Measurements from ENCODE around the gene MAML1.
"Not testable (repeated sequence)": the region's sequence is repeated elsewhere in the genome, so short reads cannot be mapped to it uniquely, and the experiment has no call there.

Gene MAML1

DNA sequence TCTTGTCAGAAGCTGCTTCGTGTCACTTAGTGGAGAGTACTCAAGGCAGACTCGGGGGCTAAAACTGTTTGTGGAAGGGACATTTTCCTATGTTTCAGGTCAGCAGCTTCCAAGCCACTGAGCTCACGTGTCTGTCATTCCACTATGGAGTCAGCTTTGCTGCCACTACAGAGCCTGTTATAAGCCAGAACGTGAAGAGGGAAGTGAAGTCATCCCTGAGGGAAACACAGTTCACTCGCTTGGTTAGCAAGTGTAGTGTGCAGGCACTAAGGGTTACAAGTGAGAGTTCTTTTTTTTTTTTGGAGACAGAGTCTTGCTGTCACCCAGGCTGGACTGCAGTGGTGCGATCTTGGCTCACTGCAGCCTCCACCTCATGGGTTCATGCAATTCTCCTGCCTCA, 36.6 kb downstream of the MAML1 start:
- DNase-seq (ENCODE audit: low read depth) = no peak

DNA sequence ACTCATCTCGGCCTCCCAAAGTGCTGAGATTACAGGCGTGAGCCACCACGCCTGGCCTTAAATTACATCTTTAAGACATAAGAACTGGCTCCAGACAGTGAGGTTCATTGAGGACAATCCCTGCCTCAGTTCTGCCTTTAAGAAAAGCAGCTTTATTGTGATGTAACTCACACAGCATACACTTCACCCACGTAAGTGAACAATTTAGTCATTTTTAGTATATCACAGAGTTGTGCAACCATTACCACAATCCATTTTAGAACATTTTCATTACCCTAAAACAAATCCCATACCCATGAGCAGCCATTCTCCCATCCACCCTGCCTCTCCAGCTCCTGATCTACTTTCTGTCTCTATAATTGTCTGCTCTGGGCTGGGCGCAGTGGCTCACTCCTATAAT, 37.2 kb downstream of the MAML1 start:
- DNase-seq (ENCODE audit: low read depth) = no peak

DNA sequence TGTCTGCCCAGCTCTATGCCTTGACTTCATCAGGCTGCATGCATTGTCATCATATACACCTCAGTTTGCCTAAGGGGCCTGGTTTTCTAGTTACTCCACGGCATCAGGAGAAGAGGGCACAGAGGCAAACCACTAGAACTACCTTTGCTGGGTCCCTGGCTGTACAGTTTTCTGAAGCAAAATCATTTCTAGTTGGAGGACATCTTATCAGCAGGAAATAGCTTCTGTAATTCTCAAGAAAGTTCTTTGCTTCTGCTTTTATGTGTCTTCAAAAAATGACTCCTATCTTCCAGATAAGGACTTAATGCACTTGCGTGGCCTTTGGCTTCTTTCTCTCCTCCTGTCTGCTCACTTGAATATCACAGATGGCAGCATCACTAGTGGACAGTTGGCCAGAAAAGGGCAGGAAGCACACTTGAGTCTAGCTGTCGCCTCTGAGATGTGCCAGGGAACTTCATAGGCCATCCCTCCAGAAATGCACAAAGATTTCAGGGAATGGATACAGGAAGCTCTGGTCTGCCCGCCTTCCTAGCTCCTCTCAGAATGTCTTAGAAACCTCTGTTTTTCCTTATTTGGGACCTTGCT, 38.8 kb downstream of the MAML1 start:
- no peak for DNase-seq (ENCODE audit: low read depth)

GRCh38 chr5:179772351-179772750, 39.7 kb downstream of the MAML1 start:
- DNase-seq (ENCODE audit: low read depth) = no peak

GRCh38 chr5:179773686-179774040, 41.0 kb downstream of the MAML1 start:
- no peak for DNase-seq (ENCODE audit: low read depth)

GRCh38 chr5:179774442-179774841, 41.8 kb downstream of the MAML1 start:
- DNase-seq (ENCODE audit: low read depth) = no peak

DNA sequence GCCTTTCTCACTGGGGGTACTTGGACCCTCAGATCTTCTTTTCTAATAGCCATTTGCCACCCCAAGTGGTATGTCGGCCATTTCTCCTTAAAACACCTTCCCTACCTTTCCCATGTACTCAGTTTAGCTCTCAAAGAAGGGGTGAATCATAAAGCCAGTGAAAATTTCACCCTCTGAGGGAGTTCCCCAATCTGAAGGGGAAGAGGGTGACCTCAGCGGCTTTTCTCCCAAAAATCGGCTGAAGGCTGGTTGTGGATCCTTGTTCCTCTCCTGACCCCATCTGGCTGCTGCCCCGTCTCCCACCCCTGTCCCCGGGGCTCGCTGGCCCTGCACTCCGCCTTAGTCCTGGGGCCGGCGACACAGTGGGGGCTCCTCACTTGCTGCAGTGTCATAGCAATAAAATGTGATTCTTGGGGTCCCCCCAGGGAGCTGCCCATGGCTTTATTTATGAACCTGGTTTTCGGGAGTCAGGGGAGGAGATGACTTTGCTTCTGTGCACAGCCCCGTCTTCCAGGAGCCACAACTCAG, 43.9 kb downstream of the MAML1 start:
- no peak for DNase-seq (ENCODE audit: low read depth)

DNA sequence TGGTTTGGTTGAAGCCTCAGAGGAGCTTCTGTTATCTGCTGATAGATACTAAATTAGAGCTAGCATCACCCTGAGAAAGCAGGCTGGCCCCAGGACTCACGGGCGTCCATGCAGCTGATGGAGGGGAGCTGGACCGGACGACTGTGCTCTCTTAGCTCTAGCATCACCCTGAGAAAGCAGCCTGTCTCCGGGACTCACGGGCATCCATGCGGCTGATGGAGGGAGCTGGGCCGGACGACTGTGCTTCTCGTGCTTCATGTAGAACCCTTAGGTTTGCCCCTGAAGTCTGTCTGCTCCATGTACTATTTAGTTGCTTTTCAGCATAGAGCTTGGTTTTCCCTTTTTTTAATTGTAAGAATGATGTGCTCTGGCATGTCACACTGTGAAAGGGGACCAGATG, 44.8 kb downstream of the MAML1 start:
- DNase-seq (ENCODE audit: low read depth) = no peak

DNA sequence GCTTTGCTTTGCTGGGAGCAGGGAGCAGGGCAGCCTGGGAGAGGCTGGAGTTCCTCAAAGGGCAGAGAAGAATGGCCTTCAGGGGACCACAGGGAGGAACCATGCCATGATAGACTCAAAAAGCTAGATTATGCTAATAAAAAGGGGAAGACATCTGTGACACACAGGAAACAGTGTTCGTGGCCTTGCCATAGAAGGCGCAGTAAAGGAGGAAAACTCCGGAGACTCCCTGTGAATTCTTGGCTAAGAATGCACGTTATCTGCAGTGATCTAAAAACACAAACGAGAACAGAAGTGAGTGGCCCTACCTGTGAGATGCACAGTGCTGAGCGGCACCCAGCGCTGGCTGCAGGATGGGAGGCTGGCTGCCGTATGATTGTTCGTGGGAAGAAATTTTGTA, 45.3 kb downstream of the MAML1 start:
- no peak for DNase-seq (ENCODE audit: low read depth)

DNA sequence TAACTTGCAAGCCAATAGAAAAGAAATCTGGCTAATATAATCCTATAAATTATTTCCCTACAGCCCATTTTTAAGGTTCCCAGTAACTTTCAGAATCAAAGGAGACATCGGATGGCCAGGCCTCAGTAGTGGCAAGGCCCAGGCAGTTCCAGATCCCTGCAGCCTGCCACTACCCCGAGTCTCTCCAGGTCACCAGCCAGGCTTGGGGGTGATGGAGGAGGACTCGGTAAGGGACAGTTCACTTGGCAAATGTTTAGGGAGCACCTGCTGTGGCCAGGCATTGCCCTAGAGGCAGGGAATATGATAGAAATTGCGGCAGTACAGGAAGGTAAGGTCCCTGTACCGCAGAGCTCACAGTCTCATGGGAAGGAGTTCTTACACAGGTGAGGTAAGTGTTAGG, 46.0 kb downstream of the MAML1 start:
- no peak for DNase-seq (ENCODE audit: low read depth)

- no peak for DNase-seq (ENCODE audit: low read depth)
Measured at GRCh38 chr5:179779826-179780225, 47.2 kb downstream of the MAML1 start.

- DNase-seq (ENCODE audit: low read depth) = no peak
Measured at GRCh38 chr5:179780362-179780761, 47.7 kb downstream of the MAML1 start.

- DNase-seq (ENCODE audit: low read depth) = no peak
Measured at GRCh38 chr5:179781846-179782245, 49.2 kb downstream of the MAML1 start.

- no peak for DNase-seq (ENCODE audit: low read depth)
Measured at GRCh38 chr5:179783128-179783527, 50.5 kb downstream of the MAML1 start.

- DNase-seq (ENCODE audit: low read depth) = no peak
Measured at GRCh38 chr5:179786861-179787260, 54.2 kb downstream of the MAML1 start.

DNA sequence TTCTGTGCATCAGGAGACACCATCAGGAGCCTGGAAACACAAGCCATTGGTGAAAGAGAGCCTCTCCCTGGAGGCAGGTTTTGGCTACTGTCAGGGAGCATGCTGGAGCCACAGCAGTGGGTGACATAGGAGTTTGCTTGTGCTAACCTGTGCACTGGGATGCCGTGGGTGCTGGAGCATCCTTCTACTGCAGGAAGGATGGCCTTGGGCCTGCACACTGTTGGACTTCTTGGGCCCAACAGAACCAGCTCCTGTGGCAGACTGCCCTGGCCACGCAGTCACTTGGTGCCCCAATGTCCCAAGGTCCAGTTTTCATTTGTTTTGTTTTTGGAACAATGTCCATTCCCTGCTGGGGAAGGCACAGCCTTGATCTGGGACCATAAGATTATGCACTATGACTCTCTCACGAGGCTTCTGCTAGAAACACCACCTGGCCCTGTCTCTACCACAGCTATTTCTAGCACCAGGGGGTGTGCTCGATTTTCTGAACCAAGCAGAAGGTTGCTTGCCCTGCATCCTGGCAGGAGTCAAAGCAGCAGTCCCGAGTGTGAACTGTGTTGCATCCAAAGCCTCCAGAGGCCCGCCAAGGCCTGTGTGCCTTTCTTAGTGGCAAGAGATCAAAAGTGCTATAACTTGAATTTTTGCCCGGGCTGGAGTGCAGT, 55.7 kb downstream of the MAML1 start:
- no peak for DNase-seq (ENCODE audit: low read depth)

DNA sequence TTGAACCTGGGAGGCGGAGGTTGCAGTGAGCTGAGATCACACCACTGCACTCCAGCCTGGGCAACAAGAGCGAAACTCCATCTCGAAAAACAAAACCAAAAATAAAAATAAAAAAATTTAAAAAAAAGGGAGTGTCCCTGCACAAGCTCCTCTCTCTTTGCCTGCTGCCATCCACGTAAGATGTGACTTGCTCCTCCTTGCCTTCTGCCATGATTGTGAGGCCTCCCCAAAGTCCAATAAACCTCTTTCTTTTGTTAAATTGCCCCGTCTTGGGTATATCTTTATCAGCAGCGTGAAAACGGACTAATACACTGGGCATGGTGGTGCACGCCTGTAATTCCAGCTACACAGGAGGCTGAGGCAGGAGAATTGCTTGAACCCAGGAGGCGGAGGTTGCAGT, 56.7 kb downstream of the MAML1 start:
- DNase-seq (ENCODE audit: low read depth) = not testable (repeated sequence)

DNA sequence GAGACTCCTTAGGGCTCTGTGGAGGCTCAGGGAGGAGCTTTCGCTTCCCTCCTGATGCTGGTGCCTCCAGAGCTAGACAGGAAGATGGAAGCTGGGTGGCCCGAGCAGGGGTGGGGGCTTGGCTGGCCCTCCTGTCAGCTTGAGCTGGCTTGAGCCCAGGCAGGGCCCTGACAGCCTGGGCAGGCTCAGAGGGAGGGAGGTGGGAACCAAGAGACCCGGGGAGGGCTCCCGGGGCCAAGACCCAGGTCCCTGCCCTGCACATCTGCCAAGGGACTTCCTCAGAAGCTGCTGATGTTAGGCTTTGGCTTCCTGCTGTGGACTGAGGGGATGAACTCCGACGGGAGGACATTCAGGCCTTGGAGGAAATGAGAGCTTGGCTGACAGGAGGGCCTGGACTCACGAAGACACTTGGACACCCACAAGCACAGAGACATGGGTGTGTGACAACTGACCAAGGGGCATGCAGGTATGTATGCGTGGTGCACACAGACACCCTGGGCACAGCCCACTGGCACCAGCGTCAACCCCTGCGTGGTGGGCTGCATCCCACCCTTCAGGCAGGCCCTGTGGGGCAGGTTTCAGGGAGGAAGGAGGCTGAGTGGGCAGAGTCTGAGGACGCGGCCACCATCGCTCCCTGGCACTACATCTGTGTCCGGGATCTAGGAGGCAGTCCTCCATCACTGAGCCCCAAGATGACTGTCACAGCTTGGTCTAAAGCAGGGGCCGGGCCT, 59.4 kb downstream of the MAML1 start:
- DNase-seq (ENCODE audit: low read depth) = no peak

- no peak for DNase-seq (ENCODE audit: low read depth)
Measured at GRCh38 chr5:179792612-179793467, 60.2 kb downstream of the MAML1 start.

DNA sequence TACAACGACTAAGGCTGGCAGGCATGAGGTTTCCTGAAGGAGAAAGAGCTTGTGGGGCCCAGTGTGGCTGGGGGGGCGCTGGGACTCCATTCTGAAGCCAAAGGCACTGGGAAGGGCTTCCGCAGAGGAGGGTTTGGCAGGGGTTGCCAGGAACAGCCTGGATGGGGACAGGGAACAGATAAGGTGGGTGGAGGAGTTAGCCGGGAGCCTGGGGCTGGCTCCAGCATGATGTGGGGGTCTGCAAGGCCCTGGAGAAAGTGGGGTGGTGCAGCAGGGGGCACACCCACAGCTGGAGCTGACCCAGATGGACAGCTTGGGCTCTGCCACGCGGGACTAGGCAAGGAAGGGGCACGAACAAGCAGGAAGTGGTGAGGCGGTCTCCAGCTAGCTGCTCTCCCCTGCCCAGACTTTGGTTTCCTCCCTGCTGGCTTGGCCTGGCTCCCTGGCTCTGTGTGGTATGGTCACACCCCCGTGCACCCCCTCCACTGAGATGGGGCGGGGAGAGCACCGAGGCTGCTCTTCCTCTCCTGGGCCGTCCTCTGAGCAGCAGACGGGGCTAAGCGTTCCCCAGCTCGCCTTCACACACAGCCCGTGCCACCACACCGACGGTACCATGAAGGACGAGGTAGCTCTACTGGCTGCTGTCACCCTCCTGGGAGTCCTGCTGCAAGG, 61.0 kb downstream of the MAML1 start, which contains the start of gene LTC4S:
TSS of gene LTC4S (plus strand) at position 519 of the 672 bp plus-strand sequence. CDS start at position 614, 95 bp downstream.
- DNase-seq (ENCODE audit: low read depth) = no peak

- no peak for DNase-seq (ENCODE audit: low read depth)
Measured at GRCh38 chr5:179794171-179794570, 61.5 kb downstream of the MAML1 start.

GRCh38 chr5:179794575-179794974, 62.0 kb downstream of the MAML1 start:
- no peak for DNase-seq (ENCODE audit: low read depth)

Measured in stimulated activated CD8-positive, alpha-beta memory T cell treated with anti-CD3 and anti-CD28 coated beads, Interleukin-15, amount 100 ng/mL, for 24 hours (primary cell).